ENCODE results near the gene ABLIM2. TPM values are rescaled to one million over a fixed set of nuclear protein-coding genes. Genes with fewer than 3 reads are reported as not detected.
A peak's percentile ranks its signal among the peaks of the same experiment; 100 is the strongest.

Gene ABLIM2
- total and polyA plus RNA-seq, 4 experiments from 2014 or later, result 0.44 to 7.9 (median 3.8) TPM

DNA sequence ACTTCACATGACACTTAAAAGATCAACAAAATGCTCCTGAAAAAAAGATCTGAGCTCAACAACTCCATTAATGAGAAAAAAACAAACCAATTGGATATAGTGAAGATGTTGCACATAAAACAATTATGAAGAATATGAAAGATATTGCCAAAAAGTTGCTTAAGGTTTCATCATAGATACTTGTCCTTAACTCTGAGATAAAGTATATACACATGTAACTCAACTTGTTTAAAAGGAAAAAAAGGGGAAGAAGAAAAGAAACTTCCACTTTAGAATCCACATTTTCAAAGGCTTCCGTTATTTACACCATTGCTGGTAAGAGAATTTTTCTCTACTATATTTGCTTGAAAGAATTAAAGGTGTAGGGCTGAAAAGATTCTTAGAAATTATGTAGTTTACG lies 221.6 kb downstream of the ABLIM2 start:
- H3K4me3 ChIP-seq (ENCODE audit: low read length in 2 of 2), result no peak overlapping the region
- Mint-ChIP-seq H3K9me3 (no peaks in the 10 kb centered on the region), H3K4me3 (peak overlapping the region in 5 of 8 donors; percentile 85 to 92 (median 89)), H3K27me3 (peaks cover 0 to 2% of the 10 kb centered on the region in 2 donors), H3K27ac (peak overlapping the region in 4 of 7 donors; percentile 12 to 87 (median 26)), H3K4me1 (peaks cover 15 to 49% (median 33%) of the 10 kb centered on the region in 4 donors), H3K36me3 (peaks cover 8 to 11% of the 10 kb centered on the region in 2 donors)
- H3K27me3 ChIP-seq (ENCODE audit: insufficient read depth, low read length), result no peaks in the 10 kb centered on the region
- H3K36me3 ChIP-seq (ENCODE audit: insufficient read depth, low read length), result no peaks in the 10 kb centered on the region
- peaks cover 16% of the 10 kb centered on the region for H3K4me1 ChIP-seq (ENCODE audit: insufficient read depth, low read length)
- H3K9me3 ChIP-seq (ENCODE audit: control insufficient read depth in 1 of 2, low read length in 2 of 2), result no peaks in the 10 kb centered on the region
- CTCF ChIA-PET (ENCODE audit: partially characterized antibody), result interaction anchor here (1.5 to 3.5 kb wide), 4 partner anchors 11 to 135 kb away, joined by 5 to 17 read pairs (median 8); no protein-coding TSS in a partner anchor
- H3K27ac ChIP-seq (ENCODE audit: low read depth, low read length), result no peak overlapping the region
- peak in 1 of 5 donors; percentile 2 for DNase-seq
- POLR2A ChIA-PET (ENCODE audit: partially characterized antibody), result interaction anchor here (1.7 kb wide), 1 partner anchor 35 kb away, joined by 4 read pairs; no protein-coding TSS in a partner anchor
- intact Hi-C loops (cut with micrococcal nuclease), result loop anchor here (10.0 kb wide), 2 partner anchors 218 to 872 kb away; partner anchors contain the start of genes ABLIM2 and GRPEL1

DNA sequence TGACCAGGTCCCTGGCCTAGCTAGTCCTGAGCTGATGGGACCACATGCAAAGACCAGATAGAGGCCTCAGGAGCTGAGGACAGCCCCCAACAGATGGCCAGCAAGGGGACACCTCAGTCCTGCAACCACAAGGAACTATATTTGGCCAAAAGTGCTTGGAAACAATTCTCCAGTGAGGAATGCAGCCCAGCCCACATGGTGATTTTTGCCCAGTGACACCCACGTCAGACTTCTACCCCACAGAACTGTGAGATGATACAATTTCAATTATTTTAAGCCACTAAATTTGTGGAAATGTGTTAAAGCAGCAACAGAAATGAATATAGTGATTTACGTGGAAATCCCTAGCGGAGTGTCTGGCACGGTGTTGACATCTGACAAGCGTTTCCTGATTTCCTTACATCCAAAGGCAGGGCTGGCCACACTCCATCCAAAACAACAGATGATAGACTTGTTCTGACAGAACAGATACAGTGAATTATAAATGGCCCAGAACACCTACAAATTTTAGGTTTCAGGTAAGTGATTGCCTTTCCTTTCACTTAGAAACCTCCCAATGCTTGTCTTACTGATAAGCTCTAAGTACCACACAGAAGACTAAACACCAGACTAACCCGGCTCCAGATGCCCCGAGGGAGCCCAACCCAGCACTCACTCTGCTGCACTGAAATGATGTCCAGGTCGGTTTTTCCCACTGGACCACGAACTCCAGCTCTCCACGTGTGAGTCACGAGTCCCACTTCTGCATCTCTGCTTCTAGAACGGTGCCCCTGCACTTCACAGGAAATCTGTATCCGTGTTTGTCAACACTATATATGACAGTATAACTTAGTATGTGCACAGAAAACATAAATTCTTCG lies 224.7 kb downstream of the ABLIM2 start:
- peaks cover 0 to 2% of the 10 kb centered on the region in 2 donors for H3K27me3 Mint-ChIP-seq
- POLR2A ChIA-PET (ENCODE audit: partially characterized antibody), result no interaction called here
- intact Hi-C loops (cut with micrococcal nuclease), result loop anchor here (10.0 kb wide), 2 partner anchors 221 to 869 kb away; partner anchors contain the start of genes ABLIM2 and GRPEL1

DNA sequence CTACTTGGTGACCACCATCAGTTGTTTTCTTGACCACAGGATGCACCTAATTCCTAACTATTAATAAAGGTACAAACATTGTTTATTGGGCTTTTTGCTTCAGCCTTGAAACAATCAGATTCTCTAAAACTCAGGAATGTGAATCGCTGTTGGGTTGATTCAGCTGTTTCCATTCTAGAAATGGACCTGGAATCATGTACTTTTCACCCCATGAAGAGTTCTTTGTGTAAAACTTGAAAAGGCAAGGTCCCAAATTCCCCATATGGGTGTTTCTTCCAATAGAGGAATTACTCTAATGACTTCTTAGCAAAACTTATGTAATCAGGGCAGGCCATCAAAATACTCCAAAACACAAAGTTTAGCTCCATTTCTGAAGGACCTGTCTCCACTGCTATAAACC lies 226.3 kb downstream of the ABLIM2 start:
- peaks cover 13 to 48% (median 31%) of the 10 kb centered on the region in 4 donors for H3K4me1 Mint-ChIP-seq

More for the DNA sequence above, 224.7 kb downstream of the ABLIM2 start:
- peaks cover 16% of the 10 kb centered on the region for H3K4me1 ChIP-seq (ENCODE audit: insufficient read depth, low read length)
- CTCF ChIA-PET (ENCODE audit: partially characterized antibody), result no interaction called here
- no peak for DNase-seq
- H3K4me3 ChIP-seq (ENCODE audit: low read length in 2 of 2), result no peak overlapping the region
- H3K9me3 ChIP-seq (ENCODE audit: control insufficient read depth in 1 of 2, low read length in 2 of 2), result no peaks in the 10 kb centered on the region
- H3K27ac ChIP-seq (ENCODE audit: low read depth, low read length), result no peak overlapping the region
- no peaks in the 10 kb centered on the region for H3K36me3 ChIP-seq (ENCODE audit: insufficient read depth, low read length)
- peak overlapping the region in 3 of 8 donors; percentile 4 to 60 (median 31) for H3K4me3 Mint-ChIP-seq
- H3K4me1 Mint-ChIP-seq, result peaks cover 19 to 56% (median 42%) of the 10 kb centered on the region in 4 donors
- peaks cover 11 to 12% of the 10 kb centered on the region in 2 donors for H3K36me3 Mint-ChIP-seq
- peak overlapping the region in 1 of 7 donors; percentile 20 for H3K27ac Mint-ChIP-seq
- no peaks in the 10 kb centered on the region for H3K27me3 ChIP-seq (ENCODE audit: insufficient read depth, low read length)
- H3K9me3 Mint-ChIP-seq, result no peaks in the 10 kb centered on the region

DNA sequence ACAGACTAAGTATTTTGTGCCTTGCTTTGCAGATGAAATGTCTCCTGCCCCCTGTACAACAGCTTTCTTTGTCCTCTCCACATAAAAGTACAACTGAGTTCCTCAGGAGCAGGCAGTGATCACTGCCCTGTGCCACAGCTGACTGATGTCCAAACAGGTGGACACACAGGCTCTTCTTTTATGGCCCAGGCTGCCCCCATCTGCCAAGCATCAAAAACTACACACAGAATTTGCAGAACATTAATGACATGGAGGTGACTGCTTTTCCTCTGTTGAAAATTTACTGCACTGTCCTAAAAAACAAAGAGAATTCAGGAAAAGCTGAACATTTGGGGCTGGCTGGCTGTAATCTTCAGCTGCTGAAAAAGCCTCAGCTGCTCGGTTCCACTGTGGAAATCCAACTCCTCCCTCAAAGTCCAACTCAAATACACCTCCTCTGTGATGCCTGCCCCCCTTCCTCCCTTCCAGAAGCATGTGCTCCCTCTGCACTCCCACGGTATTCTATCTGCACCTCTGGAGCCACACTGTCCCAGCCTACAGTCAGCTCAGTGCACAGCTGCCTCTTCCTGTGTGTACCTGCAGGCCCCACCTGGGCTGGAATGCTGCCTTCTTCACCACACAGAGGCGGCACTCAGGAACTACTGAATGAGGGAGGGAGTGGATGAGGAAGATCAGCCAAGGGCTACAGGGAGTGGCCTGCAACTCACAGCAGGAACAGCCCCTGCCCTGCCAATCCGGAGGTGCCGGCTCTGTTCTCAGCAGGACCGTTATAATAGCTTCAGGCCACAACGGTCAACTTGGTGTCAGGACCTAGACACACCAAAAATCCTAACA lies 229.3 kb downstream of the ABLIM2 start:
- H3K27ac ChIP-seq (ENCODE audit: low read depth, low read length), result no peak overlapping the region
- Mint-ChIP-seq H3K4me3 (no peak overlapping the region), H3K27ac (peak overlapping the region in 2 of 7 donors; percentile 55 to 60), H3K9me3 (peaks cover 0 to 3% (median 0%) of the 10 kb centered on the region in 8 donors), H3K36me3 (peaks cover 11 to 16% of the 10 kb centered on the region in 2 donors), H3K27me3 (no peaks in the 10 kb centered on the region), H3K4me1 (peaks cover 6 to 52% (median 20%) of the 10 kb centered on the region in 4 donors)
- no peaks in the 10 kb centered on the region for H3K4me1 ChIP-seq (ENCODE audit: insufficient read depth, low read length)
- DNase-seq, result no peak
- H3K9me3 ChIP-seq (ENCODE audit: control insufficient read depth in 1 of 2, low read length in 2 of 2), result no peaks in the 10 kb centered on the region
- intact Hi-C loops (cut with micrococcal nuclease), result no loop called here
- no peak overlapping the region for H3K4me3 ChIP-seq (ENCODE audit: low read length in 2 of 2)
- H3K36me3 ChIP-seq (ENCODE audit: insufficient read depth, low read length), result no peaks in the 10 kb centered on the region
- H3K27me3 ChIP-seq (ENCODE audit: insufficient read depth, low read length), result no peaks in the 10 kb centered on the region
- ChIA-PET CTCF (ENCODE audit: partially characterized antibody) (interaction anchor here (0.8 to 2.1 kb wide), 3 partner anchors 10 to 84 kb away, joined by 3 to 6 read pairs (median 4); partner anchors contain the start of gene AFAP1), POLR2A (ENCODE audit: partially characterized antibody) (interaction anchor here (1.2 kb wide), 1 partner anchor 10 kb away, joined by 3 read pairs; the partner anchor contains the start of gene AFAP1)

More for the DNA sequence above, 226.3 kb downstream of the ABLIM2 start:
- ChIA-PET POLR2A (ENCODE audit: partially characterized antibody) (no interaction called here), CTCF (ENCODE audit: partially characterized antibody) (no interaction called here)
- Histone ChIP-seq H3K4me3 (ENCODE audit: low read length in 2 of 2) (no peak overlapping the region), H3K27ac (ENCODE audit: low read depth, low read length) (no peak overlapping the region), H3K4me1 (ENCODE audit: insufficient read depth, low read length) (peaks cover 2% of the 10 kb centered on the region), H3K36me3 (ENCODE audit: insufficient read depth, low read length) (no peaks in the 10 kb centered on the region), H3K27me3 (ENCODE audit: insufficient read depth, low read length) (no peaks in the 10 kb centered on the region), H3K9me3 (ENCODE audit: control insufficient read depth in 1 of 2, low read length in 2 of 2) (no peaks in the 10 kb centered on the region)
- Mint-ChIP-seq H3K27ac (no peak overlapping the region), H3K9me3 (no peaks in the 10 kb centered on the region), H3K4me3 (no peak overlapping the region), H3K36me3 (peaks cover 11 to 12% of the 10 kb centered on the region in 2 donors), H3K27me3 (no peaks in the 10 kb centered on the region)
- DNase-seq, result no peak
- intact Hi-C loops (cut with micrococcal nuclease), result loop anchor here (10.0 kb wide), 2 partner anchors 223 to 867 kb away; partner anchors contain the start of genes ABLIM2 and GRPEL1

DNA sequence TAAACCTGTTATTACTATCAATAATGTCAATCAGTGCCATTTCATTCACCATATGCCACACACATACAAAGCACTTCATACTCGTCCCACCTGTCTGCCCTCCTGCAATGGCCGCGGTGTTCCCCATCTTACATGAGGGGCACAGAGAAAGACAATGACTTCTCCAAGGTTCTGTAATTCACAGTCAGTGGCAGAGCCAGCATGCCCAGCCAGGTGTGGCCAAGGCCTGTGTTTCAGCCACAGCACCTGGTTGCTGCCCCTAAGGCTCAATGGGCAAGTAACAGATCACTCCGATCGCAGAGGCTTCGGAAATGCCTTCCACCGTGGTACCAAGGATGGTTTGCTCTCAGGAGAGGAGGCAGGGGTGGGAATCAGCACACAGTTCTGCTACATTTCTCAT lies 229.9 kb downstream of the ABLIM2 start:
- no peak for DNase-seq
- Mint-ChIP-seq H3K4me3 (no peak overlapping the region), H3K36me3 (peaks cover 7 to 10% of the 10 kb centered on the region in 2 donors), H3K9me3 (peaks cover 0 to 3% (median 0%) of the 10 kb centered on the region in 8 donors), H3K4me1 (peaks cover 8 to 52% (median 16%) of the 10 kb centered on the region in 4 donors), H3K27ac (no peak overlapping the region), H3K27me3 (no peaks in the 10 kb centered on the region)
- Histone ChIP-seq H3K27ac (ENCODE audit: low read depth, low read length) (no peak overlapping the region), H3K4me3 (ENCODE audit: low read length in 2 of 2) (no peak overlapping the region), H3K9me3 (ENCODE audit: control insufficient read depth in 1 of 2, low read length in 2 of 2) (no peaks in the 10 kb centered on the region), H3K4me1 (ENCODE audit: insufficient read depth, low read length) (no peaks in the 10 kb centered on the region), H3K27me3 (ENCODE audit: insufficient read depth, low read length) (no peaks in the 10 kb centered on the region), H3K36me3 (ENCODE audit: insufficient read depth, low read length) (no peaks in the 10 kb centered on the region)
- POLR2A ChIA-PET (ENCODE audit: partially characterized antibody), result interaction anchor here (1.2 kb wide), 1 partner anchor 10 kb away, joined by 3 read pairs; the partner anchor contains the start of gene AFAP1
- intact Hi-C loops (cut with micrococcal nuclease), result no loop called here
- CTCF ChIA-PET (ENCODE audit: partially characterized antibody), result interaction anchor here (2.1 kb wide), 1 partner anchor 11 kb away, joined by 4 read pairs; the partner anchor contains the start of gene AFAP1

DNA sequence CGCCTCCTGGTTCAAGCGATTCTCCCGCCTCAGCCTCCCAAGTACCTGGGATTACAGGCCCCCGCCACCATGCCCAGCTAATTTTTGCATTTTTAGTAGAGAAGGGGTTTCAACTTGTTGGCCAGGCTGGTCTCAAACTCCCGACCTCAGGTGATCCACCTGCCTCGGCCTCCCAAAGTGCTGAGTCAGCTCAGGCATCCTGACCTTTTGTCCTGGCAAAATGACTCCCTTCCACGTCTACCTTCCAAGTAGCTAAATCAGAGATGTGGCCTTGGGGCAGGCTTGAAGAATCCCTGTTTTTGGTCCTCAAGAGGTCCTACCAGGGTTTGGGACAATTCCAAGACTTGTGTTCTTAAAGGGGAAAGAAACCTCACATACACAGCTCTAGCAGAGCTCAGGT lies 231.8 kb downstream of the ABLIM2 start:
- peaks cover 4 to 6% of the 10 kb centered on the region in 2 donors for H3K36me3 Mint-ChIP-seq
- no peaks in the 10 kb centered on the region for H3K27me3 Mint-ChIP-seq
- H3K9me3 ChIP-seq (ENCODE audit: control insufficient read depth in 1 of 2, low read length in 2 of 2), result no peaks in the 10 kb centered on the region
- peaks cover 0 to 3% (median 0%) of the 10 kb centered on the region in 8 donors for H3K9me3 Mint-ChIP-seq
- H3K4me3 Mint-ChIP-seq, result no peak overlapping the region
- CTCF ChIA-PET (ENCODE audit: partially characterized antibody), result interaction anchor here (1.7 kb wide), 1 partner anchor 123 kb away, joined by 6 read pairs; no protein-coding TSS in a partner anchor
- POLR2A ChIA-PET (ENCODE audit: partially characterized antibody), result interaction anchor here (0.7 kb wide), 1 partner anchor 72 kb away, joined by 3 read pairs; no protein-coding TSS in a partner anchor
- intact Hi-C loops (cut with micrococcal nuclease), result no loop called here
- H3K4me3 ChIP-seq (ENCODE audit: low read length in 2 of 2), result no peak overlapping the region
- DNase-seq, result no peak
- H3K27ac ChIP-seq (ENCODE audit: low read depth, low read length), result no peak overlapping the region
- H3K36me3 ChIP-seq (ENCODE audit: insufficient read depth, low read length), result no peaks in the 10 kb centered on the region
- H3K27me3 ChIP-seq (ENCODE audit: insufficient read depth, low read length), result no peaks in the 10 kb centered on the region
- H3K4me1 Mint-ChIP-seq, result peaks cover 10 to 53% (median 17%) of the 10 kb centered on the region in 4 donors
- no peaks in the 10 kb centered on the region for H3K4me1 ChIP-seq (ENCODE audit: insufficient read depth, low read length)
- H3K27ac Mint-ChIP-seq, result peak overlapping the region in 1 of 7 donors; percentile 74

Measured in CD4-positive, alpha-beta memory T cell (primary cell).